GM18511 (cell line): ENCODE results near the gene PTTG2.
"Not testable (repeated sequence)": the region's sequence is repeated elsewhere in the genome, so short reads cannot be mapped to it uniquely, and the experiment has no call there.

Source experiments
- ATAC-seq: cut with Tn5 transposase; IDR thresholded peaks from one replicate; pipeline ENCODE4 v1.9.1; 2021; ENCODE audit warnings: mild to moderate bottlenecking, moderate library complexity; ENCODE audit not compliant: unreplicated experiment

The PTTG2 gene

DNA sequence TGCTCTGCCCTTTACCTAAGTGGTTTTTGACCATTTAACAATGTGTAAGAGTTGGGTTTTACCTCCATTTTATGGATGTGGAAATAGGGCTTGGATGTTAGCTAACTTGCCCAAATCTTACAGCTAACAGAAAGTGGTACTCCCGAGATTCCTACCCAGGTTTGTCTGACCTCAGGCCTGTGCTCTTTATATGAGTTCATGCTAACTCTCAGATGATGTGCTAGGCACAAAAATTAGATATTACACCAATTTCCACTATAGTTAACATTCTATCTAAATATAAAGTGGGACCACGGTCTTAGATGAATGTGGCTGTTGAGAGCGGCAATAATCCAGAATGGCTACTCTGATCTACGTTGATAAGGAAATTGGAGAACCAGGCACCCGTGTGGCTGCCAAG lies at the start of gene PTTG2:
PTTG2 (plus strand) TSS at position 301 of the 400 bp plus-strand sequence; CDS start at position 338, 37 bp downstream.
- no peak for ATAC-seq

DNA sequence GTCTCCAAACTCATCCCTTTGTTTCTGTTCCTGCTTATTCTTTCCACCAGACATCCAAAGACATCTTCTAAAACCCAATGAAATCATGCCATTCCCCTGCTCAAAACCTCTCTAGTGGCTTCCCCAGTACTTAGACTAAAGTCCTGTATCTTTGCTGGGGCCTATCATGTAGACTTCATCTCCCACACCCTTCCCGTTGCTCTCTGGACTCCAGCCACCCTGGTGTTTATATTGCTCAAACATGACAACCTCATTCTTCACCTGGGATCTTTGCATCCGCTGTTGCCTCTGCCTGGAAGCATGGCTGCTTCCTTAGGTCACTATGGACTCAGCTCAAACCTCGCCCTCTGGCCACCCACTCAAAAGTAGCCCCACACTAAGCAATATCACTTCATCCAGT lies 45.7 kb upstream of the PTTG2 start:
- no peak for ATAC-seq

DNA sequence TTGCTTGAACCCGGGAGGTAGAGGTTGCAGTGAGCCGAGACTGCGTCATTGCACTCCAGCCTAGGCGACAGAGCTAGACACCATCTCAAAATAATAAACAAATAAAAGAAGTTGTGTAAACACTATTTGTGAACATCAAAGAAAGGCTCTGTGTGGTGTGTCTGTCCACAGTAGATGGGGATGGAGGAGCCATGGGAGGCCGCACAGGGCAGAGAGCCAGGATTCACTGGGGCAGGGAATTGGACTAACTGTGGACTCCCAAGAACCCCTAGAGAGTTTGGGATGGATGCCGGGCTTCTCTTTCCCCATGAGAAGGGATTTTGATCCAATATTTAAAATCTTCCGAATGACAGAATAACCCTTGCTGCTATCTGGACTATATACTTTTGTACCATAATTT lies 42.8 kb upstream of the PTTG2 start:
- ATAC-seq = no peak

DNA sequence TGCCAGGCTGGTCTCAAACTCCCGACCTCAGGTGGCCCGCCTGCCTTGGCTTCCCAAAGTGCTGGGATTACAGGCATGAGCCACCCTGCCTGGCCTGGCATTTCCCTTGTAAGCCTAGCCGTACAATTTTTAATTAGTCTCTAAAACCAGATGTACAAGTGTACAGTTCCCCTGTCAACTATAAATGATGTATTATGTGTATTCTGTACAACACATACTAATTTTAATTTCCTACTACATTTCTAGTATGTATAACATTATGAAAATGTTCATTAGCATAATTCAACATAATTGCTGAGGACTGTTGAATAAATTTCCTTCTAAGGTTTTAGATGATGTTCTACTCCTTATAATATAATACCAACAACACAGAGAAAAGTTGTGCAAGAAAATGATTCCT lies 41.5 kb upstream of the PTTG2 start:
- ATAC-seq = no peak

DNA sequence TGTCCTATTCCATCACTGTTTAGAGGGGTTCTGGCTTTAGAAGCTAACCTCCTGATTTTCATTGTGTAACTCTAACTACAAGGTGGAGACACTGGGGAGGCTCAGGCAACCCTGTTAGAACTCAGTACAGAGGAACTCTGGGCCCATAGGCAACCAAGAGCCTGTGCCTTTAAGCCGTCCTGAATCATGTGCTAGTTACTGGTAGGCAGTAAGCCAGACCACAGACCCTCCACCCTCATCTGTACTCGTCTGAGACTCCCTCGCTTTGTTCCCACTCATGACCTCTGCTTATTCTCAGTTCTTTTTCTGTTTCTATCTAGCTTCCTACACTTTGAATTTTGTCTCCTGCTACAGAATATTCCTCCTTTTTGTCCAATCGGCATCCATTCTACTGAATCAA lies 37.9 kb upstream of the PTTG2 start:
- ATAC-seq = no peak

DNA sequence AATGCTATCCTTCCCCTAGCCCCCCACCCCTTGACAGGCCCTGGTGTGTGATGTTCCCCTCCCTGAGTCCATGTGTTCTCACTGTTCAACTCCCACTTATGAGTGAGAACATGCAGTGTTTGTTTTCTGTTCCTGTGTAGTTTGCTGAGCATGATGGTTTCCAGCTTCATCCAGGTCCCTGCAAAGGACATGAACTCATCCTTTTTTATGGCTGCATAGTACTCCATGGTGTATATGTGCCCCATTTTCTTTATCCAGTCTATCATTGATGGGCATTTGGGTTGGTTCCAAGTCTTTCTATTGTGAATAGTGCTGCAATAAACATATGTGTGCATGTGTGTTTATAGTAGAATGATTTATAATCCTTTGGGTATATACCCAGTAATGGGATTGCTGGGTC lies 37.1 kb upstream of the PTTG2 start:
- not testable (repeated sequence) for ATAC-seq

DNA sequence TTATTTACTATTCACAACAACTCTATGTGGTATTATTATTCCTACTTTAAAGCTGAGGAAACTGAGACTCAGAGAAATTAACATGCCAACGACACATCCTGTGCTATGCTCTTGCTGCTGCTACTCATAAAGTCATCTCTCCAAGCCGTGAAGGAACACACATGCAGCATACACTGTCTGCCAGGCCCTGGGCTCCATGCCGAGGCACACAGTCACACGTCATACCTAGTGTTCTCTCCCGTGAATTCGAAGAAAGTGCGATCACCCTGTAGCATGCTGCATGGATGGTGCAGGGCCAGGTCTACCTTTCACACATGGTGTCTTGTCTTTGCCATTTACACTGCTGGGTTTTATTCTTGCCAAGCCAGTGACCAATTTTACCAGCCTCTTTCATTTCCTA lies 35.3 kb upstream of the PTTG2 start:
- no peak for ATAC-seq

DNA sequence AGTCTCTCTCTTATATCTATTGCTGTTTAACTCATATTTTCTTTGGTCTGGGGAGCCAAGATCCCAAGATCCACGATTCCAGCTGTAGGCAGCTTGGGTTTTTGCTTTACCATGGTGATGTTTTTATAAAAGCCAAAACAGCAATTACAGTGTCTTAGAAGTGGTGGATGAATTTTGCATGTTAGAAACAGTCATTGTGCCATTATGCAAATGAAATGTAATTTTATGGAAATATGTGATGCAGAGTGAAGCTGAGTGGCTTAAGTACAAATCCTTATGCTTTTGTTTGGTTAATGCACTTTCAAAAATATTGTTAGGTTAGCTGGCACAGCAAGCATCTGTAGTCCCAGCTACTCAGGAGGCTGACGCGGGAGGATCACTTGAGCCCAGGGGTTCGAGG lies 32.8 kb upstream of the PTTG2 start:
- no peak for ATAC-seq

DNA sequence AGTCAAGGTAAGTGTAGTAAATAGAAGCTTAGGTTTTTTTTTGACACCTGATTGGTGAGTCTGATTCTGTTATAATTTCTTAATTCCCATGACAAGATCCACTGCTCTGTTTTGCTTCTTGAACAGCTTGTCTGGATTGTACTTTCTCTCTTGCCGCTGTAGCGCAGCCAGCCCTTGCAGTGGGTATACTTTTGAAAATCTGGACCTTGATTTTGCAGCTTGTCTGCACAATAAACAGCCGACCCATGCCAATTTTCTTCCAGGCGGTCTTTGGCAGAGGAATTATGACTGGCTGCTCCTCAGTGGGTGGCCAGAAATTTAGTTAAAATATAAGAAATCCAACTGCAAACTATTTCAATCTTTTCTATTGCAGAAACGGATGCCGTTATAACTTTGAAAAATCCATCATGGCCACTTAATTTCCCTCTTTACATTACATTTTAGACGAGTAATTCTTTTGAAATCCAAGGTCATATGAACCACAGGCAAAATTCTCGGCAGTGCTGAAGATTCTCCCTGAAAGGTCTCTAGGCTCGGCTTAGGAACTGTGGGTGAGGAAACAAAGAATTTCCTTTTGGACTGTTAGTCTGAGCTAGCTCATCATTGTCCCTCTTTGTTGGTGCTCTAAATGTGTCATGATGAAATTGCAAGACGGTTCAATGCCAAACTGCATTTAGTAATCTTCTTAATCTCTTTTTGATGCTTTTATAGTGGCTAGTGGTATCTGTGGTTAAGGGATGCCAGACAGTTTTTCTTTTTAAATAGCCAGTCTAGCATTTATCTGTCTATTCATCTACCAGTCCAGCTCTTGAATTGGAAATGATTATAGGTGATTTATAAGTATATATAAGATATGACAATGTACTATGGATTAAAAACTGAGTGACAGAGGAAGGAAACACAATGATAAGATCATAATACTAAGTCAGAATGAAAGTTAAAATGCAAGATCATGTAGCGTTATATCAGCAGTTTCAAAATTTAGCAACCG lies 31.5 kb upstream of the PTTG2 start:
- ATAC-seq = no peak

DNA sequence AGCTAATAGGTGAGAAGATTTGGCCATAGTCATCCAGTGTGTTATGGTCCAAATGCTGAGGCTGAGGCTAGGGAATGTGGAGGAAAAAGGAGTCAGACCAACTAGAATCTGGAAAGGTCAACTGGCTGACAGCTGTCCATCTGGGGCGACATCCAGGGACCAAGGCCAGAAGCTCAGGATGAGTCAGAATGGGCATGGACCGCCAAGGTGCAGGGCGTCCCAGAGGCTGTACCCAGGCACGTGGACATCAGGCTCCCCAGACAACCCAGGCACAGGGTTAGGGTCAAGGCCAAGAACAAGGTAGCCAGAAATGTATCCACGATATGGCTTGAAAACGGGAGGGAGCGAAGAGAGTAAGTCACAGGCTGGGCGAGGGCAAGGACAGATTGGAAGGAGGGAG lies 26.1 kb upstream of the PTTG2 start:
- no peak for ATAC-seq

DNA sequence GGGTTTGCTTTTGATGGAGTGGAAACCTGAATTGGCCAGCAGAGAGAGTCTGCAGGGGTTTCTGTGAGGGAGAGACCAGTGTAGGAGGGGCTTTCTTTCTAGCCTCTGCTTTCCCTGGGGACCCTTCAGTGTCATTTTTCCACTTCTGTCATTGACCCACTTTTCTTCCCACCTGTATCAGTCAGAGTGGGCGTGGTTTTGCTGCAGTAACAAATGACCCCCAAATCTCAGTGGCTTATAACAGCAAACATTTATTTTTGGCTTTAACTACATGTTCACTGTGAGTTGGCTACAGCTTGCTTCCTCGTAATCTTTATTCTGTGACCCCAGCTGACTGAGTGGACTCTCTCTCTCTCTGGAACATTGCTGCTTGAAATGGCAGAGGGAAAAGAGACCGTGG lies 25.6 kb upstream of the PTTG2 start:
- no peak for ATAC-seq

DNA sequence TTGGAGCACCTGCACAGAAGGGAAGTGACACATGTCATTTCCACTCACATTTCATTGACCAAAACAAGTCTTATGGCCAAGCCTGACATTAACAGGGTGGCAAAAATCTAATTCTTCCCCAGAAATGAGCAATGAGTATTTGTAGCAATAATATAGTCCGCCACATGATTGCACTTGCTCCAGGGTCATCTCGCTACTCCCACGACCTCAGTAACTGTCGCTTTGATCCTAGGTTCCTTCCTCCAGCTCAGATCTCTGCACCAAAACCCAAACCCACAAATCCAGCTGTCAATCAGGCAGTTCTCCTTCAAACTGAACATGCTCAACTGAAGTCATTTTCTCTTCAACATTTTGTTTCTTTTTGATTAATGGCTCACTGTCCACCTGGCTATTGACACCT lies 25.2 kb upstream of the PTTG2 start:
- no peak for ATAC-seq

DNA sequence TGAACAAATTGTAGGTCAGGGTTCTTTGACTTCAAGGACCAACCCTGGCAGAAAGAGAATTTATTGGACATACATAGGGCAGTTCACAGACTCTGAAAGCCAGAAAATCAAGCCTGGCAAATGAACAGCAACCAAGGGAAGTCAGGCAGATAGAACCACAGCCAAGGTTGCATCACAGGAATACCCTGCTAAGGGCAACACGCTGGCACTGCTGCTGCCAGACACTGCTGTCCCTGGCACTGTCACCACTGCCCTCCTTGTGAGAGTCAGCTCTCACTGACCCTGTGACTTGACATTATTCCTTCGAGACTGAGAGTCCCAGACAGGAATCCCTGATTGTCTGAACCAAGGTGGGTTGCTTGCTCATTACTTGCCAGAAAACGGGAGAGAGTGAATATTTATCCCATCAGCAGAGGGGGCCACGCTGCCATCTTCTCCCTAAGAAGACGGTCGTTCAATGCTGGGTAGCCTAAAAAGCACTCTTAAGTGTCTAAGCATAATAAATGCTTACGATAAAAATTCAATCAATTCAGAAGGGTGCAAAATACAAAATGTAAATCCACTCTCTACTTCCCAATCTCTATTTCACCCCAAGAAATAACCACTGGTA lies 23.2 kb upstream of the PTTG2 start:
- ATAC-seq = no peak

DNA sequence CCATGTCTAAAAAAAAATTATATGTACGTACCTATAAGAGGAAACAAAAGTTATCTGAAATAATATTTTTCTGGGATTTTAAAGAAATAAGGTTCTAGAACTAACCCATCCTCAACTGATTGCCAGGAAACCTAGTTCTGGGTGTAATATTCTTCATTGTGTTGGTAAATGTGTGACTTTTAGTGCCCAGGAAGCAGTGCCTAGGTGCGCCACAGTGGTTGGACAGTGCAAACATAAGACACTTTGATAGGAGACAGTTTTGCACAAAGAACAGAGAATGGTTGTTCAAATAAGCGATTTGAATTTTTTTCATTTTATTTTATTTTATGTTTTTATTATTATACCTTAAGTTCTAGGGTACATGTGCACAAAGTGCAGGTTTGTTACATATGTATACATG lies 22.0 kb upstream of the PTTG2 start:
- ATAC-seq = no peak

DNA sequence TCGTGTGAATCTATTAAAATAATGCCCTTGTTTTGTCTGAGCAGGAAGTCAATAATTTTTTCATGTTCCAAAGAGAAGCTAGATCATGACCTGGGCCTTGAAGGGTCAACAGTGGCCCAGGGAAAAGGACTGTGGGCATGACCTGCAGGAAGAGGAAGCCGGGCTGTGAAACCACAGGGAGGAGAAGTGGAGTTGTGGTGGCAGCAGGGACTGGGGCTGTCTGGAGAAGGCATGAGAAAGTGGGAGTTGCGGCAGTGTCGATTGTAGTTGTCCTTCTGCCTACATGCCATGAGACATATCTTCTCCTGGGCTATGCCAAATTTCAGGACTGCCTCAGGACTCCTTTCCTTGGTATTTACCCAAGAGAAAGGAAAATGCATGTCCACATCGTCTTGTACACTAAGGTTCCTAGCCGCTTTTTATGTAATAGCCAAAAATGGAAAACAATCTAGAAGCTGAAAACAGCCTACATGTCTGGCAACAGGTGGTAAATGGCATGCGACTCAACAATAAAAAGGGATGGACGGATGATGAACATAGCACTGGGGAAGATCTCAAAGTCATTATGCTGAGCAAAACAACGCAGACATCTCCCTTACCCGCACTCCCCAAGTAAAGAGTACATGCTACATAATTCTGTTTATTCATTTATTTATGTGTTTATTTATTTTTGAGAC lies 13.6 kb upstream of the PTTG2 start:
- ATAC-seq = no peak

DNA sequence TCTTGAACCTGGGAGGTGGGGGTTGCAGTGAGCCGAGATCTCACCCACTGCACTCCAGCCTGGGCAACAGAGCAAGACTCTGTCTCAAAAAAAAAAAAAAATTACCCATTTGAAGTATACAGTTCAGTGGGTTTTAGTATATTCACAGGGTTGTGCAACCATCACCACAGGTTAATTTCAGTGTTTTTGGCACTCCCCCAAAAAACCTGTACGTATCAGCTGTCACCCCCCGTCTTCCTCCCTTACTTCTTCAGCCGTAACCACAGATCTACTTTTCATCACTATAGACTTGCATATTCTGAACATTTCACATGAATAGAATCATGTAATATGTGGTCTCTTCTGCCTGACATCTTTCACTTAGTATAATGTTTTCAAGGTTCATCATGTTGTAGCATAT lies 11.7 kb upstream of the PTTG2 start:
- ATAC-seq = peak; percentile 84

DNA sequence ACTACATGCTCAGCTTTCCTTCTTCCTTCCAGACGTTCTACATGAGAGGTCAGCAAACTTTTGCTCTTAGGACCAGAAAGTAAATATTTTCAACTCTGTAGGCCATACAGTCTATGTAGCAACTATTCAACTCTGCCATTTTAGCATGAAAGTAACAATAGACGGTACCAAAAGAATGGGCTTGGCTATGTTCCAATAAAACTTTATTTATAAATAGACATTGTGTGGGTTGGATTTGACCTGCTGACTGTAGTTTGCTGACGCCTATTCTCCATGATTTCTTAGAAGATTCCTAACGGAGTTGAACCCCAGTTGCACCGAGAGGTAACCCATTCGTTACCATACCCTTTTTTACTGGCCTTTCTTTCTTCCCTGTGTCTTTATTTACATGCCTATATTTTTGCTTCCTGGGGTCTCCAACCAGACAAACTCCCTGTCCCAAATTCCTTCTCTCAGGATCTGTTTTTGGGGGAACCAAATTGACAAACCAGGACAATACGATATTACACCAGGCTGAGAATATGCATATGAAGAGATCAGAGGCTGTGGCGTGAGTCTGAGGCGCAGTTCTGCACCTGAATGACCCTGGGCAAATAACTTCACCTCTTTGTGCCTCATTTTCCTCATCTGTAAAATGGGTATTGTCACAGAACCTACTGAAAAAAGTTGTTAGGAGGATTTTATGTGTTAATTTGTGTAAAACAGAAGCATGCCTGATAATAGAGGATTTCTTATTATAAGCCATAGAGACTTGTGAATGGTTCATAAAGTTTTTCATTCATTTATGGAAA lies 10.4 kb upstream of the PTTG2 start:
- ATAC-seq = no peak

DNA sequence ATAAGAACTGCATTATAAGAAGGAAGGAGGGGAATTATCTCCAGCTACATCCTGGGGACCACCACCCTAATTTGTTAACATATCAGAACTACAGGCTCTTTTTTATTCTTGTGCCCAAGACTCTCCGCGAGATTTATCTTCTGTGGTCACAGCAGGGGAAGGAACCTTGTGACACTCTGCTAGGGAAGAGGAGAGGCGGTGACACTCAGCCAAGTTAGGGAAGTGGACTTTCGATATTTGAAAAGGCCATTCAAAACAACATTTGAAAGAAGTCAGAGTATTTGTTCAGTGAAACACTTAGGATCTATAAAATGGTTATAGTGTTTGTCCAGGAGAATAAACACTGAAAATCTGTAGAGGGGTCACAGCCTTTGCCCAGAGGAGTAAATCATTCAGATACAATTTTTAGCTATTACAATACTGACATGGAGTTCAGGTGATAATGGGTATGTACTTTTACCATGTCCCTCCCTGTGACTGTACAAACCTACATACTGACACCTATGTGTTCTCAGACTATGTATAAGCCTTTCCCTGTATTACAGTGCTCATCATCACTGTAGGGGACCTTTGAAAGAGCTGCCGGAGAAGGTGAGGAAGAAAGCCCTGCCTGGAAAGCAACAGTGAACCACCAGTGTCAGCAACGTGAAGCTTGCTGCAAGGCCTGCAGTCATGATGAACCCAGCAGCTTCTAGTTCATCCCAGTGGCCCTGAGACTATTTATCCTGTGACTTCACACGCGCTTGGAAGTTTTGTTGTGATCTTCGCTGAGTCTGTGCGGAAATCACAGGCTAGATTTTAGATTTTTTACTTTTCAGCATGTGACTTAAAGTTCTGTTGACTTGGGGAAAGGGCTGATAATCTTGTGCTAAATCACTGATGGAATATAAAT lies 8.5 kb upstream of the PTTG2 start:
- ATAC-seq = no peak

DNA sequence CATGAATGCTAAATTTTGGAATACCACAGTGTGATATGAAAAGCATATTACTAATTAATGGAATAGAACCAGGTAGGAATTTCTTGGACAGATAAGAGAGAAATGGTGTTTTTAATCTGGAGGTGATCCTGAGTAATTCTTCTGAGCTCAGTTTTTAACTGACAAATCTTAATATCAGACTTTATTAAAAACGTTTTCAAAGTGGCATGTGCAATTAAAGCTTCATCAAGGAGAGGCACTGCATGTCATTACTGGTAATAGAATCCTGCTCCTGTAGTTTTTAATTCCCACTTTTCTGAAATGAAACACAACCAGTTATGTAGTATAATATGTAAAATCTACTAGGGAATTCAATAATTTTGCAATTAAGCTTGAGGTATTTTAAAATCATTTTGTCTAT lies 7.0 kb upstream of the PTTG2 start:
- no peak for ATAC-seq
